ENCODE data around the gene PDE11A. TPM values are rescaled to one million over a fixed set of nuclear protein-coding genes. Genes with fewer than 3 reads are reported as not detected.

The PDE11A gene
- total and polyA plus RNA-seq, 2 of the 8 experiments (the other 6 are each of a cell fraction or from before 2014, with no cell fraction given): 0.19 to 0.23 TPM

GRCh38 chr2:178059111-178059510, 13.5 kb downstream of the PDE11A start:
- H3K4ac ChIP-seq (replicated peaks; ENCODE audit: insufficient read length, low read depth, low read length): no peak overlapping the region
- H3K4me1 ChIP-seq (replicated peaks in 1 of 4; ENCODE audit: control insufficient read depth in 3 of 4, insufficient read depth in 4 of 4, low read length in 3 of 4): no peaks in the 10 kb centered on the region
- no peak overlapping the region for H4K91ac ChIP-seq (replicated peaks; ENCODE audit: insufficient read length, low read length)
- no peaks in the 10 kb centered on the region for H3K79me1 ChIP-seq (ENCODE audit: low read depth, low read length)
- no peak overlapping the region for H3K23ac ChIP-seq (ENCODE audit: insufficient read length)
- CTCF ChIA-PET (ENCODE audit: partially characterized antibody): interaction anchor here (2.0 kb wide), 1 partner anchor 11 kb away, joined by 5 read pairs; no protein-coding TSS in a partner anchor
- no peak overlapping the region for H4K5ac ChIP-seq (ENCODE audit: insufficient read length, low read depth, low read length)
- POLR2A ChIA-PET (ENCODE audit: partially characterized antibody): no interaction called here
- H3K27me3 ChIP-seq (replicated peaks in 1 of 4; ENCODE audit: control insufficient read depth in 3 of 4, extremely low read depth in 1 of 4, insufficient read depth in 3 of 4, low read length in 3 of 4): no peaks in the 10 kb centered on the region
- H3K4me3 ChIP-seq (ENCODE audit: extremely low read depth in 1 of 4, insufficient read depth in 2 of 4, low read depth in 3 of 4, low read length in 4 of 4): no peak overlapping the region
- no peaks in the 10 kb centered on the region for H3K79me2 ChIP-seq (ENCODE audit: control insufficient read depth in 1 of 2, insufficient read depth in 2 of 2, low read length in 2 of 2)
- peaks cover 0 to 2% of the 10 kb centered on the region in 2 experiments for H4K20me1 ChIP-seq (replicated peaks in 1 of 2; ENCODE audit: control insufficient read depth in 1 of 2, insufficient read depth in 2 of 2, low read length in 2 of 2)
- no peak overlapping the region for H3K9ac ChIP-seq (replicated peaks in 1 of 4; ENCODE audit: extremely low read depth in 1 of 4, low read depth in 3 of 4, low read length in 3 of 4)
- no peaks in the 10 kb centered on the region for H3K36me3 ChIP-seq (ENCODE audit: control insufficient read depth in 2 of 4, insufficient read depth in 4 of 4, low read length in 3 of 4)
- H3K18ac ChIP-seq (ENCODE audit: extremely low read depth, low read length): no peak overlapping the region
- H2BK20ac ChIP-seq (ENCODE audit: low read length): no peak overlapping the region
- DNase-seq (ENCODE audit: low read depth in 1 of 2, low spot score in 2 of 2) (no peak), FAIRE-seq (no peak)
- H2BK120ac ChIP-seq (replicated peaks; ENCODE audit: low read depth, low read length): no peak overlapping the region
- H3K14ac ChIP-seq (ENCODE audit: insufficient read length): no peak overlapping the region
- H3K9me3 ChIP-seq (ENCODE audit: insufficient read depth in 2 of 2, low read depth in 1 of 2, low read length in 1 of 2): no peaks in the 10 kb centered on the region
- H2BK5ac ChIP-seq (ENCODE audit: low read depth, low read length): no peak overlapping the region
- H2AFZ ChIP-seq (ENCODE audit: low read length): no peak overlapping the region
- H3K23me2 ChIP-seq (ENCODE audit: low read depth, low read length): no peaks in the 10 kb centered on the region
- 77% methylated on average over 2 of the region's 2 CpGs; no CpG with 5 or more reads in 1 of the 2 experiments for WGBS, 2 experiments (ENCODE audit: extremely low coverage in 1 of 2, insufficient coverage in 1 of 2, insufficient read length in 1 of 2, insufficient replicate concordance in 2 of 2, low coverage in 1 of 2, low lambda C conversion rate in 2 of 2, missing lambda C conversion rate in 1 of 2)
- no peak overlapping the region for H2BK15ac ChIP-seq (ENCODE audit: low read length)
- H3K56ac ChIP-seq (replicated peaks; ENCODE audit: insufficient read length, low read depth, low read length): no peak overlapping the region
- no peak overlapping the region for H2AK5ac ChIP-seq (ENCODE audit: low read depth, low read length)
- no peak overlapping the region for H4K8ac ChIP-seq (ENCODE audit: extremely low read depth, insufficient read depth, low read length)
- H2BK12ac ChIP-seq (ENCODE audit: low read depth, low read length): no peak overlapping the region
- H3K27ac ChIP-seq (ENCODE audit: low read depth, low read length): no peak overlapping the region
- no peak overlapping the region for H3K4me2 ChIP-seq (ENCODE audit: insufficient read depth in 1 of 2, low read depth in 2 of 2, low read length in 2 of 2)
- TF ChIP-seq BACH1 (IDR thresholded peaks at IDR 0.05; ENCODE audit: low read length) (no peak), BRCA1 (IDR thresholded peaks at IDR 0.05; ENCODE audit: low read depth, low read length) (no peak), TEAD4 (IDR thresholded peaks at IDR 0.05; ENCODE audit: low read depth, low read length) (no peak), JUND (IDR thresholded peaks at IDR 0.05; ENCODE audit: low read length) (no peak), HDAC6 (IDR thresholded peaks at IDR 0.05; ENCODE audit: low read depth, low read length) (no peak), MAFK (IDR thresholded peaks at IDR 0.05; ENCODE audit: low read depth, low read length) (no peak), SP1 (IDR thresholded peaks at IDR 0.05; ENCODE audit: low read depth, low read length) (no peak), ATF2 (IDR thresholded peaks at IDR 0.05; ENCODE audit: low read length) (no peak), ASH2L (IDR thresholded peaks at IDR 0.05; ENCODE audit: low read length) (no peak), KDM5A (IDR thresholded peaks at IDR 0.05; ENCODE audit: low read length) (no peak), HDAC2 (IDR thresholded peaks at IDR 0.05; ENCODE audit: borderline replicate concordance in 1 of 2, low read depth in 2 of 2, low read length in 2 of 2) (no peak), POLR2A (IDR thresholded peaks at IDR 0.05; ENCODE audit: control extremely low read depth in 1 of 2, low read depth in 2 of 2, low read length in 2 of 2) (no peak), USF2 (IDR thresholded peaks at IDR 0.05; ENCODE audit: low read length) (no peak)

Measured in H1 (cell line).